PC-9 (cell line): ENCODE data around the gene KLHL6.

Experiments
- CTCF ChIP-seq: fragments of 200-600 bp; sonication (generic); conservative IDR thresholded peaks from 2 replicates; pipeline ENCODE4 v1.6.1; 2017; ENCODE audit warnings: mixed run types, antibody characterized with exemption, mild to moderate bottlenecking, moderate library complexity
- EZH2 ChIP-seq: fragments of 200-600 bp; sonication (generic); IDR thresholded peaks from 2 replicates; pipeline ENCODE4 v1.8.0; 2017; ENCODE audit warnings: antibody characterized with exemption, low read depth

GRCh38 chr3:183537295-183537730 is 18.2 kb downstream of the KLHL6 start:
- TF ChIP-seq CTCF, result no peak
- no peak for TF ChIP-seq EZH2
